IMR-90 (cell line): ENCODE measurements around the gene FGB. TPM values are rescaled to one million over a fixed set of nuclear protein-coding genes. Genes with fewer than 3 reads are reported as not detected.

Experiments used
- ATAC-seq: fragments of 200-7000 bp; cut with Tn5 transposase; 2 replicates; pipeline ENCODE4 v1.9.1; 2020; ENCODE audit warnings: low read depth, mild to moderate bottlenecking, moderate library complexity
- BruUV-seq: library from RNA; stranded (reverse); fragments of 400-500 nt; replicated peaks from 2 replicates; lab custom pipeline; 2021; lab: Mats Ljungman, UMichigan
- CTCF ChIA-PET: fragments of 300-600 bp; formaldehyde crosslinking; extraction: SDS; loops from one replicate; lab custom pipeline; 2021; ENCODE audit warnings: antibody characterized with exemption; lab: Yijun Ruan, JAX
- POLR2A ChIA-PET: fragments of 300-600 bp; sonication (Branson Sonifier 250); formaldehyde crosslinking; loops from one replicate; lab custom pipeline; 2022; ENCODE audit warnings: antibody characterized with exemption; ENCODE audit not compliant: unreplicated experiment; lab: Charles Lee
- DNase-seq: peaks from one replicate; pipeline ENCODE4 v3.0.0; 2013
- H2AFZ ChIP-seq: replicated peaks from 2 replicates; pipeline ENCODE3; 2013; ENCODE audit warnings: low read length, mild to moderate bottlenecking; ENCODE audit not compliant: poor library complexity
- H2AK5ac ChIP-seq: 2 replicates; pipeline ENCODE4 v1.6.1; 2013; ENCODE audit warnings: low read depth, low read length, inconsistent platforms
- H2AK9ac ChIP-seq: replicated peaks from 2 replicates; pipeline ENCODE3; 2013; ENCODE audit warnings: mild to moderate bottlenecking, low read depth, low read length, moderate library complexity; ENCODE audit not compliant: poor library complexity
- H2BK120ac ChIP-seq: 2 replicates; pipeline ENCODE4 v1.6.1; 2013; ENCODE audit warnings: low read depth, low read length, inconsistent platforms
- H2BK15ac ChIP-seq: 3 replicates; pipeline ENCODE4 v1.6.1; 2013; ENCODE audit warnings: low read depth, low read length, inconsistent platforms
- H2BK20ac ChIP-seq: 2 replicates; pipeline ENCODE4 v1.6.1; 2013; ENCODE audit warnings: low read depth, mild to moderate bottlenecking, inconsistent platforms, low read length, moderate library complexity
- H2BK5ac ChIP-seq: 2 replicates; pipeline ENCODE4 v1.6.1; 2013; ENCODE audit warnings: mild to moderate bottlenecking, low read depth, low read length, inconsistent platforms; ENCODE audit not compliant: poor library complexity, severe bottlenecking
- H3K14ac ChIP-seq: replicated peaks from 2 replicates; pipeline ENCODE4 v1.6.1; 2013; ENCODE audit warnings: low read depth, low read length, inconsistent platforms
- H3K18ac ChIP-seq: 2 replicates; pipeline ENCODE4 v1.6.1; 2013; ENCODE audit warnings: low read depth, low read length, control low read depth
- H3K23ac ChIP-seq: 2 replicates; pipeline ENCODE4 v1.6.1; 2013; ENCODE audit warnings: low read depth, low read length, inconsistent platforms
- H3K27ac ChIP-seq: 2 replicates; pipeline ENCODE4 v1.5.1; 2013; ENCODE audit warnings: mild to moderate bottlenecking, control low read depth, low read length; ENCODE audit not compliant: insufficient read depth
- H3K27me3 ChIP-seq: 2 replicates; pipeline ENCODE4 v1.6.1; 2013; ENCODE audit warnings: low read length; ENCODE audit not compliant: control insufficient read depth, insufficient read depth
- H3K36me3 ChIP-seq: 2 replicates; pipeline ENCODE4 v1.6.1; 2013; ENCODE audit warnings: low read length, mixed read lengths; ENCODE audit not compliant: control insufficient read depth, insufficient read depth
- H3K4ac ChIP-seq: 2 replicates; pipeline ENCODE4 v1.6.1; 2013; ENCODE audit warnings: low read depth, low read length, inconsistent platforms
- H3K4me1 ChIP-seq: 2 replicates; pipeline ENCODE4 v1.6.1; 2013; ENCODE audit warnings: low read length, mixed read lengths; ENCODE audit not compliant: control insufficient read depth, insufficient read depth
- H3K4me2 ChIP-seq: 2 replicates; pipeline ENCODE4 v1.6.1; 2013; ENCODE audit warnings: low read depth, mild to moderate bottlenecking, control low read depth, low read length, moderate library complexity
- H3K4me3 ChIP-seq: 2 replicates; pipeline ENCODE4 v1.5.1; 2013; ENCODE audit warnings: low read depth, mild to moderate bottlenecking, control low read depth, low read length, moderate library complexity; ENCODE audit not compliant: insufficient read depth
- H3K56ac ChIP-seq: 2 replicates; pipeline ENCODE4 v1.6.1; 2013; ENCODE audit warnings: low read length, inconsistent platforms; ENCODE audit not compliant: insufficient read depth; ENCODE audit errors: extremely low read depth
- H3K79me1 ChIP-seq, 2 experiments: 2 replicates each; pipeline ENCODE4 v1.6.1; 2013; ENCODE audit warnings: low read length in 2 of 2, inconsistent platforms in 1 of 2, low read depth in 1 of 2
- H3K9ac ChIP-seq: 2 replicates; pipeline ENCODE4 v1.6.1; 2013; ENCODE audit warnings: low read depth, low read length, control low read depth
- H3K9me1 ChIP-seq: 2 replicates; pipeline ENCODE4 v1.6.1; 2013; ENCODE audit warnings: low read length, inconsistent platforms; ENCODE audit not compliant: insufficient read depth
- H3K9me3 ChIP-seq: 2 replicates; pipeline ENCODE4 v1.6.1; 2013; ENCODE audit warnings: low read length; ENCODE audit not compliant: control insufficient read depth, insufficient read depth
- H4K20me1 ChIP-seq: 2 replicates; pipeline ENCODE4 v1.6.1; 2013; ENCODE audit warnings: low read length, inconsistent platforms; ENCODE audit not compliant: insufficient read depth
- H4K5ac ChIP-seq: 2 replicates; pipeline ENCODE4 v1.6.1; 2013; ENCODE audit warnings: mild to moderate bottlenecking, low read depth, low read length, control low read depth
- H4K8ac ChIP-seq, 2 experiments: 2 replicates each; pipeline ENCODE4 v1.6.1; 2013; ENCODE audit warnings: low read depth in 2 of 2, low read length in 2 of 2, control low read depth in 1 of 2, inconsistent platforms in 1 of 2
- H4K91ac ChIP-seq: 2 replicates; pipeline ENCODE4 v1.6.1; 2013; ENCODE audit warnings: low read depth, low read length, inconsistent platforms; ENCODE audit not compliant: insufficient read depth
- BHLHE40 ChIP-seq: fragments of 150-350 bp; IDR thresholded peaks from 2 replicates; pipeline ENCODE4 v1.6.1; 2016; ENCODE audit warnings: mild to moderate bottlenecking, low read depth, low read length
- CEBPB ChIP-seq: IDR thresholded peaks from 2 replicates; pipeline ENCODE4 v1.6.1; 2012; ENCODE audit warnings: low read depth, low read length, improper control_type of control experiment
- CHD1 ChIP-seq: IDR thresholded peaks from 2 replicates; pipeline ENCODE4 v1.6.1; 2012; ENCODE audit warnings: low read depth, low read length, improper control_type of control experiment
- FOS ChIP-seq: fragments of 150-350 bp; IDR thresholded peaks from 2 replicates; pipeline ENCODE4 v1.6.1; 2016; ENCODE audit warnings: low read depth, low read length
- MAFK ChIP-seq: IDR thresholded peaks from 2 replicates; pipeline ENCODE4 v1.6.1; 2012; ENCODE audit warnings: low read depth, low read length, improper control_type of control experiment
- MAZ ChIP-seq: IDR thresholded peaks from 2 replicates; pipeline ENCODE4 v1.6.1; 2012; ENCODE audit warnings: low read depth, mild to moderate bottlenecking, low read length, improper control_type of control experiment, moderate library complexity, borderline replicate concordance
- MXI1 ChIP-seq: IDR thresholded peaks from 2 replicates; pipeline ENCODE4 v1.6.1; 2012; ENCODE audit warnings: low read depth, mild to moderate bottlenecking, low read length, moderate library complexity, borderline replicate concordance
- NFE2L2 ChIP-seq: fragments of 150-350 bp; IDR thresholded peaks from 2 replicates; pipeline ENCODE4 v1.6.1; 2016; ENCODE audit warnings: low read depth, mild to moderate bottlenecking, low read length
- POLR2A ChIP-seq: IDR thresholded peaks from 2 replicates; pipeline ENCODE4 v1.6.1; 2012; ENCODE audit warnings: mild to moderate bottlenecking, low read depth, low read length
- RAD21 ChIP-seq: IDR thresholded peaks from 2 replicates; pipeline ENCODE4 v1.6.1; 2012; ENCODE audit warnings: low read length, improper control_type of control experiment
- RFX5 ChIP-seq: IDR thresholded peaks from 2 replicates; pipeline ENCODE4 v1.8.0; 2012; ENCODE audit warnings: low read depth, mild to moderate bottlenecking, low read length, moderate library complexity
- SMC3 ChIP-seq: fragments of 150-350 bp; IDR thresholded peaks from 2 replicates; pipeline ENCODE4 v1.6.1; 2016; ENCODE audit warnings: low read depth, mild to moderate bottlenecking, antibody characterized with exemption, low read length, moderate library complexity
- WGBS, 2 experiments: methylation state at CpG; one replicate each; pipeline versions ENCODE4 v1.1.5 to v1.1.7; 2013; ENCODE audit warnings: missing lambda C conversion rate in 2 of 2; ENCODE audit not compliant: insufficient read length in 1 of 2; ENCODE audit errors: extremely low coverage in 2 of 2; 5-methylcytosine and 5-hydroxymethylcytosine counted together
- dilution Hi-C: fragments of 300-500 bp; cut with HindIII; formaldehyde crosslinking; loops from one replicate; pipeline ENCODE4 v1.14.3; 2018; ENCODE audit warnings: low sequenced_read_pairs; ENCODE audit not compliant: unreplicated experiment
- in situ Hi-C: fragments of 300-500 bp; cut with MboI; formaldehyde crosslinking; loops from 3 replicates; pipeline ENCODE4 v1.14.3; 2019; ENCODE audit warnings: low sequenced_read_pairs, inconsistent platforms, mixed read lengths
- intact Hi-C: fragments of 100-400 bp; cut with micrococcal nuclease; formaldehyde crosslinking; loops from 2 replicates; pipeline ENCODE4 v1.10.0; 2022
- polyA plus RNA-seq, 3 experiments: library from polyadenylated mRNA; depleted of rRNA; stranded (reverse); fragments of >200 nt; gene quantifications; 2 replicates each; pipeline ENCODE4 v1.2.3, GENCODE V29; 2012; ENCODE audit warnings: low replicate concordance in 1 of 3
- total RNA-seq: library from RNA; depleted of rRNA; stranded (reverse); fragments of >200 nt; gene quantifications from 2 replicates; pipeline ENCODE4 v1.2.3, GENCODE V29; 2012
- TF ChIP-seq, protein P1 (sequence below): fragments of 150-350 bp; IDR thresholded peaks from 2 replicates; pipeline ENCODE4 v1.6.1; 2016; ENCODE audit warnings: low read depth, mild to moderate bottlenecking, low read length, moderate library complexity, borderline replicate concordance
- TF ChIP-seq, protein P2 (sequence below): fragments of 150-350 bp; IDR thresholded peaks from 2 replicates; pipeline ENCODE4 v1.6.1; 2017; ENCODE audit warnings: mild to moderate bottlenecking, antibody characterized with exemption, low read length, low read depth
- TF ChIP-seq, protein P3 (sequence below): conservative IDR thresholded peaks from 2 replicates; pipeline ENCODE4 v1.5.1; 2012; ENCODE audit warnings: mild to moderate bottlenecking, low read depth, low read length, improper control_type of control experiment

The FGB gene
- total and polyA plus RNA-seq, 2 of the 4 experiments (the other 2 are of a cell fraction) = not detected

- in situ Hi-C loops = no loop called here
- Histone ChIP-seq H4K5ac (no peak within 1 kb of the TSS), H3K14ac (no peak within 1 kb of the TSS), H2AK9ac (no peak within 1 kb of the TSS), H3K9me3 (no peaks in the 10 kb centered on the region), H4K8ac (no peak within 1 kb of the TSS), H3K18ac (no peak within 1 kb of the TSS), H3K9ac (no peak within 1 kb of the TSS), H3K79me1 (no peaks in the 10 kb centered on the region), H3K56ac (no peak within 1 kb of the TSS), H3K4me3 (no peak within 1 kb of the TSS), H3K4ac (no peak within 1 kb of the TSS), H2BK15ac (no peak within 1 kb of the TSS), H2BK120ac (no peak within 1 kb of the TSS), H3K36me3 (no peaks in the 10 kb centered on the region), H3K4me2 (no peak within 1 kb of the TSS), H4K20me1 (no peaks in the 10 kb centered on the region), H3K27ac (no peak within 1 kb of the TSS), H4K91ac (no peak within 1 kb of the TSS), H3K4me1 (no peaks in the 10 kb centered on the region), H2AK5ac (no peak within 1 kb of the TSS), H2BK5ac (no peak within 1 kb of the TSS), H3K9me1 (no peaks in the 10 kb centered on the region), H2BK20ac (no peak within 1 kb of the TSS), H3K23ac (no peak within 1 kb of the TSS), H2AFZ (no peak within 1 kb of the TSS), H3K27me3 (no peaks in the 10 kb centered on the region; the same call in 1 of the 2 replicates)
- BruUV-seq = no TSS peak
- ATAC-seq (no peak), DNase-seq (no peak)
- ChIA-PET CTCF (interaction anchor here (1.6 kb wide), 1 partner anchor 53 kb away, joined by 5 read pairs; no protein-coding TSS in a partner anchor), POLR2A (no interaction called here)
- 48% methylated on average over 2 of the region's 7 CpGs; no CpG with 5 or more reads in 1 of the 2 experiments for WGBS, 2 experiments
- intact Hi-C loops = no loop called here
- dilution Hi-C loops = no loop called here
- no peak for TF ChIP-seq MAFK
- no peak for TF ChIP-seq CHD1
- no peak for TF ChIP-seq MAZ
- TF ChIP-seq FOS = no peak
- TF ChIP-seq POLR2A = no peak
- no peak for TF ChIP-seq BHLHE40
- TF ChIP-seq, protein P1, sequence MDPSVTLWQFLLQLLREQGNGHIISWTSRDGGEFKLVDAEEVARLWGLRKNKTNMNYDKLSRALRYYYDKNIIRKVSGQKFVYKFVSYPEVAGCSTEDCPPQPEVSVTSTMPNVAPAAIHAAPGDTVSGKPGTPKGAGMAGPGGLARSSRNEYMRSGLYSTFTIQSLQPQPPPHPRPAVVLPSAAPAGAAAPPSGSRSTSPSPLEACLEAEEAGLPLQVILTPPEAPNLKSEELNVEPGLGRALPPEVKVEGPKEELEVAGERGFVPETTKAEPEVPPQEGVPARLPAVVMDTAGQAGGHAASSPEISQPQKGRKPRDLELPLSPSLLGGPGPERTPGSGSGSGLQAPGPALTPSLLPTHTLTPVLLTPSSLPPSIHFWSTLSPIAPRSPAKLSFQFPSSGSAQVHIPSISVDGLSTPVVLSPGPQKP = no peak
- no peak for TF ChIP-seq SMC3
- no peak for TF ChIP-seq MXI1
- no peak for TF ChIP-seq RFX5
- no peak for TF ChIP-seq RAD21
- TF ChIP-seq, protein P2, sequence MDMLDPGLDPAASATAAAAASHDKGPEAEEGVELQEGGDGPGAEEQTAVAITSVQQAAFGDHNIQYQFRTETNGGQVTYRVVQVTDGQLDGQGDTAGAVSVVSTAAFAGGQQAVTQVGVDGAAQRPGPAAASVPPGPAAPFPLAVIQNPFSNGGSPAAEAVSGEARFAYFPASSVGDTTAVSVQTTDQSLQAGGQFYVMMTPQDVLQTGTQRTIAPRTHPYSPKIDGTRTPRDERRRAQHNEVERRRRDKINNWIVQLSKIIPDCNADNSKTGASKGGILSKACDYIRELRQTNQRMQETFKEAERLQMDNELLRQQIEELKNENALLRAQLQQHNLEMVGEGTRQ = no peak
- TF ChIP-seq NFE2L2 = no peak
- no peak for TF ChIP-seq CEBPB
- TF ChIP-seq, protein P3, sequence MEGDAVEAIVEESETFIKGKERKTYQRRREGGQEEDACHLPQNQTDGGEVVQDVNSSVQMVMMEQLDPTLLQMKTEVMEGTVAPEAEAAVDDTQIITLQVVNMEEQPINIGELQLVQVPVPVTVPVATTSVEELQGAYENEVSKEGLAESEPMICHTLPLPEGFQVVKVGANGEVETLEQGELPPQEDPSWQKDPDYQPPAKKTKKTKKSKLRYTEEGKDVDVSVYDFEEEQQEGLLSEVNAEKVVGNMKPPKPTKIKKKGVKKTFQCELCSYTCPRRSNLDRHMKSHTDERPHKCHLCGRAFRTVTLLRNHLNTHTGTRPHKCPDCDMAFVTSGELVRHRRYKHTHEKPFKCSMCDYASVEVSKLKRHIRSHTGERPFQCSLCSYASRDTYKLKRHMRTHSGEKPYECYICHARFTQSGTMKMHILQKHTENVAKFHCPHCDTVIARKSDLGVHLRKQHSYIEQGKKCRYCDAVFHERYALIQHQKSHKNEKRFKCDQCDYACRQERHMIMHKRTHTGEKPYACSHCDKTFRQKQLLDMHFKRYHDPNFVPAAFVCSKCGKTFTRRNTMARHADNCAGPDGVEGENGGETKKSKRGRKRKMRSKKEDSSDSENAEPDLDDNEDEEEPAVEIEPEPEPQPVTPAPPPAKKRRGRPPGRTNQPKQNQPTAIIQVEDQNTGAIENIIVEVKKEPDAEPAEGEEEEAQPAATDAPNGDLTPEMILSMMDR = no peak
Measured at GRCh38 chr4:154612472-154613414, 49.9 kb downstream of the FGB start, which contains the start of gene FGG. FGG (minus strand) TSS chr4:154612656; CDS start chr4:154612609, 47 bp downstream.
